Mucosa of gallbladder (tissue), 1 donor: Measurements from ENCODE around the gene HCFC1. TPM values are rescaled to one million over a fixed set of nuclear protein-coding genes. Genes with fewer than 3 reads are reported as not detected.

ENCODE experiments used
- DNase-seq: peaks from one replicate; pipeline ENCODE4 v3.0.0-alpha.2; 2020; ENCODE audit warnings: low spot score
- total RNA-seq: library from RNA; stranded (reverse); gene quantifications from one replicate; pipeline ENCODE4 v1.2.1, GENCODE V29; 2021
- donor health status: DM: no; HTN: no; CAD: no.

Gene HCFC1
- 69.5 TPM for total RNA-seq

DNA sequence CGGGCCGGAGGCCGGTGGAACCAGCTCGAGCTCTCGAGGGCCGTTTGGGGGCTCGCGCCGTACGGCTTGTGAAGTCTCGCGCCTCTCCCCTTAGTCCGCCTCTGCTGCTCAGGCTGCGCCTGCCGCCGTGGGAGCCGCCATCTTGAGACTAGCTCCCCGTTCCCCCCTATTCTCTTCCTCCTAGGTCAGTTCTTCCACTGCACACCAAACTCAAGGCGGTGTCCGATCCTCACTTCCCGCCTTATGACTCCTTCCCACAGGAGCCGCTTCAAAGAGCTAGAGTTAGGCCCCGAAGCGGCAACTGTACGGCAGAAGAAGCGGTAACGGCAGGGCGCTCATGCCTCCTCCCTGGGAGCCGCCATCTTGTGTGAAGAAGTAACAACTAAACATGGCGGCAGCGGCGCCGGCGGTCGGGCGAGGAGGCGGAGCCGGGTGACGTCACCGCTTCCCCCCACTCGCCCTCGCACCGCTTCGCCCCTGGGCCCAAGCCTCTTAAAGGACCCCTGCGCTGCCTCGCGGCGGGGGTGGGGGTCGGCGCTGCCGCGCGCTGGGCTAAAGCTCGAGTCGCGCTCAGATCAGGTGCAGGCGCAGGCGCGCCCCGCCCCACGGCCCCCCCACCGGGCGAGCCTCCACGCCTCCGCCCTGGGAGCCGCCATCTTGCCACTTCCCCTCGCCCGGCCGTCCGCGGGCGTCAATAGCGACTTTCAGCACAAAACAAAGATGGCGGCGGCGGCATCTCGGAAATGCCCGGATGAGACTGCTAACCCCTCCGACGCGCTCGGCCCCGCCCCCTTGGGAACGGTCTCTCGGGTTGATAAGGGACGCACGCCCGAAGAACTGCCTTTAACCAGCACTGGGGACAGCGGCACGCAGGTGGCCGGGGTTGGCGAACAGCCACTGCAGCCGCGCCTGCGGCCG lies at the start of gene HCFC1:
Gene HCFC1, minus strand, starts transcription at position 369 of the 918 bp plus-strand sequence. CDS start 978 bp downstream, outside the sequence.
- peak; percentile 93 for DNase-seq

DNA sequence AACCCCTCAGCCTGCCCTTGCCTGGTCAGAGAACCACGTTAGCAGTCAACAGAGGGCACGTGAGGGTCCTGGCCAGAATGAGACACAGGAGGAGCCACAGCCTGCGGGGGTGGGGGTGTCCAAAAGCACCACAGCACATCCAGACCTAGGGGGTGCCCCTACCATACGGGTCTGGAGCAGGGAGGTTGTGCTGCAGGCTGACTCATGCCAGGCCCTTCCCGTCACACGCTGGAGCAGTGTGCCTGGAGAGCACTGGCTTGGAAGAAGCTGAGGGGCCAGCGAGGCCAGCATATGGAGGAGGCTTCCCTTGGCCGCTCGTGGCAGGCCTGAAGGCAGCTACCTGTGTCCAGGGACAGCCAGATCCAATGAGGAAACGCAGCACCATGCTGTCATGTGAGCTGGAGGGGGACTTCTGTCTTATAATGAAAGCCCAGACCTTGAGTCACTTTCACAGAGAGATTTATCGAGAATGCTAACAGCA lies 49.6 kb upstream of the HCFC1 start:
- DNase-seq, result no peak

- no peak for DNase-seq
Observed at GRCh38 chrX:154020536-154021115, 49.0 kb upstream of the HCFC1 start.

- DNase-seq, result no peak
Observed at GRCh38 chrX:154019633-154020528, 48.3 kb upstream of the HCFC1 start, which contains the start of gene IRAK1. TSS of gene IRAK1 (minus strand) at chrX:154019902. CDS start at chrX:154019812, 90 bp downstream.

- DNase-seq, result no peak
Observed at GRCh38 chrX:154019061-154019621, 47.5 kb upstream of the HCFC1 start.

DNA sequence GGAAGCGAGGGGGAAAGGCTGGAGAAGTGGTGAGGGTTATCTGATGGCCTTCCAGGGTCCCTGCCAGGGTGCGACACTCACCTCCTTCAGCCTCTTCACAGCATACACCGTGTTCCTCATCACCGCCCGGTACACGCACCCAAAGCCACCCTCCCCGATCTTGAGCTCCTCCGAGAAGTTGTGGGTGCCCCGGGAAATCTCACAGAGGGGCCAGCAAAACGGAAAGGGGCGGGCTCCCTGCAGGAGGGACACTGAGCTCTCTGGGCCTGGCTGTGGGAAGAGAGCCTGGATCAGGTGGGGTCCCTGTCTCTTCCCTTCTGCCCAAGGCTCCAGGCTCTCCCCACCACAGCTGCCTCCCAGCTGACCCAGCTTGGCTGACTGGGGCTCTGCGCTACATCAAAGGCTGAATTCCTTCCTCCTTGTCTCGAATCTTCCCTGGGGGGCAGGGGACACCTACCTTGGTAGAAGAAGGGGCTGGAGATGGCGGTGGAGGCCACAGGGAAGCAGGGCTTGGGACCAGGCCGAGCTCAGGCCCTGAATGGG lies 47.0 kb upstream of the HCFC1 start:
- no peak for DNase-seq

GRCh38 chrX:154017766-154018517 lies 46.3 kb upstream of the HCFC1 start:
- DNase-seq, result no peak

DNA sequence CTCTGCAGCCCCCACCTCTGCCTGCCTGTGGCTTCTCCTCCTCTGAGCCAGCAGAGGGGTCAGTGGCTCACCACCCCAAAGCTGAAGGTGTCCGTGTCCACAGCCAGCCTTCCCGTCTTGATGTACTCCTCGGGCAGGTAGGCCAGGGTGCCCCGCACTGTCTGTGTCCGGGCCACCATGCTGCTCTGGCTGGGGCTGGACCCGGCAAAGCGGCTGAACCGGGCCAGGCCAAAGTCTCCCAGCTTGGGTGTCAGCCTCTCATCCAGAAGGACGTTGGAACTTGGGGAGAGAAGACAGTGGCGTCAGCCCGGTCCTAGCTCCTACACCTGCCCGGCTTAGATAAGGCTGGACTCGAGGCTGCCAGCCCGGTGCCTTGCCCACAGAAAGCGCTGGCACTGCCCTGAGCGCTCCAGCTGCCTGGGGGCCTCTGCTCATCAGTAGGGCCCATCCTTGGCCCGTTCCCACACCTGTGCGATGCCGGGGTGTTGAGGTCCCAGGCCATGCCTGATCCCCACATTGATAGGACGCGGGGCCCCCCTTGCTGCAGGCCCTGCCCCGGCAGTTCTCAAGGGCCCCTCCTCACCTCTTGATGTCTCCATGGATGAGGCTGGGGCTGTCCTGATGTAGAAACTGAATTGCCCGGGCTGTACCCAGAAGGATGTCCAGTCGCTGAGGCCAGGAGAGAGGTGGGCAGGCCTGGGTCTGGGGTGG lies 44.9 kb upstream of the HCFC1 start:
- DNase-seq, result no peak

GRCh38 chrX:154015581-154016264 lies 44.1 kb upstream of the HCFC1 start:
- DNase-seq, result no peak

DNA sequence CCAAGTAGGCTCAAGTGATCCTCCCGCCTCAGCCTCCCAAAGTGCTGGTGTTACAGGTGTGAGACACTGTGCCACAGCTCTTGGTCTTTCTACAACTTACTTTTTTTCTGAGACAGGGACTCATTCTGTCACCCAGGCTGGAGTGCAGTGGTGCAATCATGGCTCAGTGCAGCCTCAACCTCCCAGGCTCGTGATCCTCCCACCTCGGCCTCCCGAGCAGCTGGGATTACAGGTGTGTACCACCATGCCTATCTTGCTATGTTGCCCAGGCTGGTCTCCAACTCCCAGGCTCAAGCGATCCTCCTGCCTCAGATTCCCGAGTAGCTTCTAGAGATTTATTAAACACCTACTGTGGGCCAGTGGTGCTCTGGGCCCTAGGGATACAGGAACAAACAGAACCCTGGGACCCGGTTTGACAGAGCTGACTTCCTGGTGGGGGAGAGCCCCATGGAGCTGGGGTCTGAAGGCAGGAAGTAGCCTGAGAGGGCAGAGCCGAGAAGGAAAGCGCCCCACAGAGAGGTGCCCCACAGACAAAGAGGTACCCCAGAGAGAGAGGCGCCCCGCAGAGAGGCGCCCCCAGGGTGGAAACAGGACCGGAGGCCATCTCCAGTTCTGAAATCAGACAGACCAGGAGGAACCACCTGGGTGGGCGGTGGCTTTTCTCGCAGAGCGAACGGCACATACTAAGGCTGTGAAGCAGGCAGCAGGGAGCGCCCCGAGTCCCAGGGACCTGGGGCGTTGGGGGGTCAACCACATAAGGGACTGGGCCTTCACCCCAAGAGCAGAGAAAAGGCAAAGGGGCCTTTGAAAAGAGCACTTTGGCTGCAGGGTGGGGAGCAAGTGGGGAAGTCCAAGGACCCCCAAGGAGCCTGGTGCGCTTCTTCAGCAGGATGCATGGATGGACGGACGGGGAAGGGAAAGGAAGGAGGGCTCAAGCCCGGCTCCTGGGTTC lies 43.1 kb upstream of the HCFC1 start:
- DNase-seq, result no peak

GRCh38 chrX:154013614-154014360 lies 42.2 kb upstream of the HCFC1 start:
- DNase-seq, result no peak

- no peak for DNase-seq
Observed at GRCh38 chrX:154013001-154013421, 41.4 kb upstream of the HCFC1 start.

- peak; percentile 39 for DNase-seq
Observed at GRCh38 chrX:154012336-154012991, 40.8 kb upstream of the HCFC1 start.

- DNase-seq, result no peak
Observed at GRCh38 chrX:154011376-154012335, 40.0 kb upstream of the HCFC1 start.

- DNase-seq, result no peak
Observed at GRCh38 chrX:154010330-154011087, 38.9 kb upstream of the HCFC1 start.
